Measurements from ENCODE around the gene PHLDB2.

DNA sequence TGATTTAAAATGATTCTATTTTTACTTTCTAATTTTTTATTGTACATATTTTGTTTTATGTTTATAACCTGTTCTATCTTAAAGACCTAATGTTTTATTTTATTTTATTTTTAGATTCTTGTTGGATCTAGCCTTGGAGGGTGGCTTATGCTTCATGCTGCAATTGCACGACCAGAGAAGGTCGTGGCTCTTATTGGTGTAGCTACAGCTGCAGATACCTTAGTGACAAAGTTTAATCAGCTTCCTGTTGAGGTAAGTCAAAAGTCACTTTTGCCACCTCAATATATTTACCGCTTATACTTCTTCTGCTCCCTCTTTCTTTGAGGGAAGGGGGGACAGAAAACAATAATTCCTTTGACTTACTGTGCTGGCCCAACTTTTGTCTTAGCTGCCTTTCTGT is 127.7 kb downstream of the PHLDB2 start:
- TF ChIP-seq, protein P1, sequence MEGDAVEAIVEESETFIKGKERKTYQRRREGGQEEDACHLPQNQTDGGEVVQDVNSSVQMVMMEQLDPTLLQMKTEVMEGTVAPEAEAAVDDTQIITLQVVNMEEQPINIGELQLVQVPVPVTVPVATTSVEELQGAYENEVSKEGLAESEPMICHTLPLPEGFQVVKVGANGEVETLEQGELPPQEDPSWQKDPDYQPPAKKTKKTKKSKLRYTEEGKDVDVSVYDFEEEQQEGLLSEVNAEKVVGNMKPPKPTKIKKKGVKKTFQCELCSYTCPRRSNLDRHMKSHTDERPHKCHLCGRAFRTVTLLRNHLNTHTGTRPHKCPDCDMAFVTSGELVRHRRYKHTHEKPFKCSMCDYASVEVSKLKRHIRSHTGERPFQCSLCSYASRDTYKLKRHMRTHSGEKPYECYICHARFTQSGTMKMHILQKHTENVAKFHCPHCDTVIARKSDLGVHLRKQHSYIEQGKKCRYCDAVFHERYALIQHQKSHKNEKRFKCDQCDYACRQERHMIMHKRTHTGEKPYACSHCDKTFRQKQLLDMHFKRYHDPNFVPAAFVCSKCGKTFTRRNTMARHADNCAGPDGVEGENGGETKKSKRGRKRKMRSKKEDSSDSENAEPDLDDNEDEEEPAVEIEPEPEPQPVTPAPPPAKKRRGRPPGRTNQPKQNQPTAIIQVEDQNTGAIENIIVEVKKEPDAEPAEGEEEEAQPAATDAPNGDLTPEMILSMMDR (IDR thresholded peaks at IDR 0.05), result no peak
- no peak for TF ChIP-seq POLR2A (IDR thresholded peaks at IDR 0.05)
